ENCODE measurements around the gene OR5B17.
"Not testable (repeated sequence)": the region's sequence is repeated elsewhere in the genome, so short reads cannot be mapped to it uniquely, and the experiment has no call there.

Gene OR5B17

GRCh38 chr11:58358969-58359368 lies at the start of gene OR5B17:
Gene OR5B17 (minus strand): TSS chr11:58359069. CDS start chr11:58359069, 0 bp downstream.
- no peak for DNase-seq

- DNase-seq = no peak
Observed at GRCh38 chr11:58406774-58407173, 47.9 kb upstream of the OR5B17 start, which contains the start of gene OR5B3. Gene OR5B3 (minus strand): TSS chr11:58406874. CDS start chr11:58403409, 3,465 bp downstream.

GRCh38 chr11:58399622-58400021 lies 40.8 kb upstream of the OR5B17 start:
- not testable (repeated sequence) for DNase-seq

DNA sequence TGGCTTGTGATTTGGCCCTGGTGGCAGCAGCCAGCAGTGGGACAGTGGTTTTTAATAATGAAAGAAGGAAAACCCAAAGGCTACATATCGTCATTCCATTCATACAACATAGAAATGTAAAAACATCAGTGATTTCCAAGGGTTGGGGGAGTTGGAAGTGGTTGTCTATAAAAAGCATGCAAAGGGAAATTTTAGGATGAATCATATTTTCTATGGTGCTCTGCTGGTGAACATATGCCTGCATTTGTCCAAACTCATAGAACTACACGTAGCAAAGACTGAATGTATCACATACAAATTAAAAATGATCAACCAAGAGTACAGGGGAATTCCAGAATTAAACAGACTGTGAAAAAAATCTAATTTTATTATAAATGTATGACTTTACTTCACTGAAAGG lies 36.7 kb upstream of the OR5B17 start:
- DNase-seq = no peak

GRCh38 chr11:58394195-58394594 lies 35.3 kb upstream of the OR5B17 start:
- DNase-seq = no peak

DNA sequence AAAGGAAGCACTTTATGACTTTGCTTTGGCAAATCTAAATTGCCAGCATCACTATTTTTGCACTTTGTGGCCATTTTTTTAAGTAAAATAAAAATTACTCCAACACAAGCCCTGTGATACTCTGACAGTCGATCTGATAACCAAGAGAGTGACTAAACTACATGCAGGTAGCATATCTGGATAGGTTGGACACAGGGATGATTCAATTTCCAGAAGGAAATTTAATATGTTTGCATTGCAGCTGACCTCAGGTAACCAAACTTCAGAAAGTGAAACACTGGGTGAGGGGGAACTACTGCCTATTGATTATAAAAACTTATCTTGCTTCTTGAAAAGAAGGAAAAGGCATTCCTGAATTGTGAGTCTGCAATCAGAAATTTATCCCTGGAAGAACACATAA lies 33.9 kb upstream of the OR5B17 start:
- DNase-seq = no peak

GRCh38 chr11:58391879-58392278 lies 33.0 kb upstream of the OR5B17 start:
- DNase-seq = no peak

DNA sequence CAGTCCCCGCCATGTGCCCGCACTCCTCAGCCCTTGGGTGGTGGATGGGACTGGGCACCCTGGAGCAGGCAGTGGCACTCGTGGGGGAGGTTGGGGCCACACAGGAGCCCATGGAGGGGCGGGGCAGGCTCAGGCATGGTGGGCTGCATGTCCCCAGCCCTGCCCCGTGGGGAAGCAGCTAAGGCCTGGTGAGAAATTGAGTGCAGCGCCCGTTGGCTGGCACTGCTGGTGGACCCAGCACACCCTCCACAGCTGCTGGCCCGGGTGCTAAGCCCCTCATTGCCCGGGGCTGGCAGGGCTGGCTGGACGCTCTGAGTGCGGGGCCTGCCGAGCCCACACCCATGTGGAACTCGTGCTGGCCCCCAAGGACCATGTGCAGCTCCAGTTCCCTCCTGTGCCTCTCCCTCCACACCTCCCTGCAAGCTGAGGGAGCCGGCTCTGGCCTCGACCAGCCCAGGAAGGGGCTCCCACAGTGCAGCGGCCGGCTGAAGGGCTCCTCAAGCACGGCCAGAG lies 31.7 kb upstream of the OR5B17 start:
- DNase-seq = no peak

DNA sequence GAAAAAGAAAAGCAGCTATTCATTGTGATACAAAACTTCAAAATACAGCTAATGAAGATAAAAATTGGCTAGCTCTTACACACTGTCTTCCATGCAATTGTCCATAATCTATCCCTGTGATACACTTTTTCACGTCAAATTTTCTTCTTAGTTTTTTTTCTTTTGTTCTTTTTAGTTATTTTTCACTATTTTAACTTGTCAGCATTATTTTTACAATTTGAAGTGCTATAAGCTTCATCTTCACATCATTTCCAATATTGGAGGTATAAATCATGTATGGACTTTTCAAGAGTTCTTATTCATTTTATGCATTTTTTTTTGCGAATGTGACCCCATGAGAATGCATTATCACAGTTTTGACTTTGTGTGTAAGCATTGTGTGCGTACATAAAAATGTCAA lies 4.1 kb downstream of the OR5B17 start:
- no peak for DNase-seq

DNA sequence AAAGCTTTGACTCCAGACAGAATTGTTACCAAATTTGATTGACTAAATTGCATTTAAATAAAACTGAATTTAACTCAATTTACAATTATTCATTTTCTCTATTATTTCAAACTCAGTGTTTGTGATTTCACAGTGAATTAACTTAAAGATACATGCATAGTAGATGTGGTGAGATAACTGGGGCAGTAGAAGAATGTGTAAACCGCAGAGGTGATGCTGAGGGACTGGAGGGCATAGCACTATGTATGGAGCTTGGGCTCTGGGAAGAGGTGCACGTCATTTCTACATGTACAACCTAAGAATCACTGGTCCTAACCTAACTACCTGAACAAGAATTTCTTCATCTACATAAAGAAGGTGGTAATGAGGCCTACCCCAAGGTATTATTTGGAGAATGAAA lies 13.7 kb downstream of the OR5B17 start:
- no peak for DNase-seq

GRCh38 chr11:58334708-58335107 lies 24.2 kb downstream of the OR5B17 start:
- no peak for DNase-seq

DNA sequence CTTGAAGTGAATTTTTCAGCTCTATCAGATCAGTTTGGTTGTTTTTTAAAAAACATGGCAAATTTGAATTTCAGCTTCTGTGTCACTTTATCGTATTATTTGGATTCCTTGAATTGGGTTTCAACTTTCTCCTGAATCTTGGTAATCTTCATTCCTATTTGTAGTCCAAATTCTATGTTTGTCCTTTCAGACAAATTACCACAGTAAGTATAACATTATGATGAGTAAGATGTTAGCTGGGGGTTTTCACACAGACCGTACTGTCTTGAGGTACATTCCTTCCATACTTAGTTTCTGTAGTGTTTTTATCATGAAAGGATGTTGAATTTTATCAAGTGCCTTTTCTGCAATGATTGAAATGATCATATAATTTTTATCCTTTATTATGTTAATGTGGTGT lies 28.0 kb downstream of the OR5B17 start:
- no peak for DNase-seq

DNA sequence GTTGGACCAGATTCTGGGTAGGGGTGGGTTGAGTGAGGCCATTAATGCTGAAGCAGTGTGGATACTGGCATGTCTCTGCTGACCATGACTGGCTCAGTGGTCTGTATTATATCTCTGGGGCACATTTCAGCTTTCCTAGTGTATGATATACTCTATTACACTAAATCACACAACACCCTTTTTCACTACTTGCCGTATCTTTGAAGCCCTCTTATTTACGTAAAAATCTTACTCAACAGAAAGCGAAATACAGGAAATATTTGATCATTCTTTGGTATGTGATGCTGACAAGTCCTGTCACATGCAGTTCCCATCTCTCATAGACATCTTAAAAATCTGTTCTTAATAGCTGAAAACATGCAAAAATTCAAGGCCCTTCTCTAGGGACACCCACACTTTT lies 40.3 kb downstream of the OR5B17 start:
- no peak for DNase-seq

GRCh38 chr11:58316142-58316541 lies 42.7 kb downstream of the OR5B17 start:
- no peak for DNase-seq
